ENCODE data around the gene METAP2.

DNA sequence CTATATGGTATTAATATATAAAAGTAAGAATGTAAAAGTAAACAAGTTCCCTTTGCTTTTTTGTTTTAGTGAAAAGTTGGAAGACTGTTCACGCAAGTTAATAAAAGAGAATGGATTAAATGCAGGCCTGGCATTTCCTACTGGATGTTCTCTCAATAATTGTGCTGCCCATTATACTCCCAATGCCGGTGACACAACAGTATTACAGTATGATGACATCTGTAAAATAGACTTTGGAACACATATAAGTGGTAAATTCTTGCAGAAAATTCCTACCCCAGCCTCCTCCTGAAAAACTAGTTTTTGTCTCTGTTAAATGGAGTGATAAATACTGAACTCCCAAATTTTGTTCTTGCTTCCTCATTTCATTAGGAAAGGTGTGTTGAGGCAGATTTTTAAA is 20.9 kb downstream of the METAP2 start:
- TF ChIP-seq, protein P1, sequence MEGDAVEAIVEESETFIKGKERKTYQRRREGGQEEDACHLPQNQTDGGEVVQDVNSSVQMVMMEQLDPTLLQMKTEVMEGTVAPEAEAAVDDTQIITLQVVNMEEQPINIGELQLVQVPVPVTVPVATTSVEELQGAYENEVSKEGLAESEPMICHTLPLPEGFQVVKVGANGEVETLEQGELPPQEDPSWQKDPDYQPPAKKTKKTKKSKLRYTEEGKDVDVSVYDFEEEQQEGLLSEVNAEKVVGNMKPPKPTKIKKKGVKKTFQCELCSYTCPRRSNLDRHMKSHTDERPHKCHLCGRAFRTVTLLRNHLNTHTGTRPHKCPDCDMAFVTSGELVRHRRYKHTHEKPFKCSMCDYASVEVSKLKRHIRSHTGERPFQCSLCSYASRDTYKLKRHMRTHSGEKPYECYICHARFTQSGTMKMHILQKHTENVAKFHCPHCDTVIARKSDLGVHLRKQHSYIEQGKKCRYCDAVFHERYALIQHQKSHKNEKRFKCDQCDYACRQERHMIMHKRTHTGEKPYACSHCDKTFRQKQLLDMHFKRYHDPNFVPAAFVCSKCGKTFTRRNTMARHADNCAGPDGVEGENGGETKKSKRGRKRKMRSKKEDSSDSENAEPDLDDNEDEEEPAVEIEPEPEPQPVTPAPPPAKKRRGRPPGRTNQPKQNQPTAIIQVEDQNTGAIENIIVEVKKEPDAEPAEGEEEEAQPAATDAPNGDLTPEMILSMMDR (IDR thresholded peaks at IDR 0.05) = no peak
- TF ChIP-seq TAF1 (IDR thresholded peaks at IDR 0.05; ENCODE audit: borderline replicate concordance, low read depth, low read length) = no peak
- TF ChIP-seq, protein P2, sequence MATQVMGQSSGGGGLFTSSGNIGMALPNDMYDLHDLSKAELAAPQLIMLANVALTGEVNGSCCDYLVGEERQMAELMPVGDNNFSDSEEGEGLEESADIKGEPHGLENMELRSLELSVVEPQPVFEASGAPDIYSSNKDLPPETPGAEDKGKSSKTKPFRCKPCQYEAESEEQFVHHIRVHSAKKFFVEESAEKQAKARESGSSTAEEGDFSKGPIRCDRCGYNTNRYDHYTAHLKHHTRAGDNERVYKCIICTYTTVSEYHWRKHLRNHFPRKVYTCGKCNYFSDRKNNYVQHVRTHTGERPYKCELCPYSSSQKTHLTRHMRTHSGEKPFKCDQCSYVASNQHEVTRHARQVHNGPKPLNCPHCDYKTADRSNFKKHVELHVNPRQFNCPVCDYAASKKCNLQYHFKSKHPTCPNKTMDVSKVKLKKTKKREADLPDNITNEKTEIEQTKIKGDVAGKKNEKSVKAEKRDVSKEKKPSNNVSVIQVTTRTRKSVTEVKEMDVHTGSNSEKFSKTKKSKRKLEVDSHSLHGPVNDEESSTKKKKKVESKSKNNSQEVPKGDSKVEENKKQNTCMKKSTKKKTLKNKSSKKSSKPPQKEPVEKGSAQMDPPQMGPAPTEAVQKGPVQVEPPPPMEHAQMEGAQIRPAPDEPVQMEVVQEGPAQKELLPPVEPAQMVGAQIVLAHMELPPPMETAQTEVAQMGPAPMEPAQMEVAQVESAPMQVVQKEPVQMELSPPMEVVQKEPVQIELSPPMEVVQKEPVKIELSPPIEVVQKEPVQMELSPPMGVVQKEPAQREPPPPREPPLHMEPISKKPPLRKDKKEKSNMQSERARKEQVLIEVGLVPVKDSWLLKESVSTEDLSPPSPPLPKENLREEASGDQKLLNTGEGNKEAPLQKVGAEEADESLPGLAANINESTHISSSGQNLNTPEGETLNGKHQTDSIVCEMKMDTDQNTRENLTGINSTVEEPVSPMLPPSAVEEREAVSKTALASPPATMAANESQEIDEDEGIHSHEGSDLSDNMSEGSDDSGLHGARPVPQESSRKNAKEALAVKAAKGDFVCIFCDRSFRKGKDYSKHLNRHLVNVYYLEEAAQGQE (IDR thresholded peaks at IDR 0.05; ENCODE audit: low read depth, low read length) = no peak
- no peak for TF ChIP-seq EZH2phosphoT487 (IDR thresholded peaks at IDR 0.05; ENCODE audit: borderline replicate concordance, low read depth)
- TF ChIP-seq, protein P3, sequence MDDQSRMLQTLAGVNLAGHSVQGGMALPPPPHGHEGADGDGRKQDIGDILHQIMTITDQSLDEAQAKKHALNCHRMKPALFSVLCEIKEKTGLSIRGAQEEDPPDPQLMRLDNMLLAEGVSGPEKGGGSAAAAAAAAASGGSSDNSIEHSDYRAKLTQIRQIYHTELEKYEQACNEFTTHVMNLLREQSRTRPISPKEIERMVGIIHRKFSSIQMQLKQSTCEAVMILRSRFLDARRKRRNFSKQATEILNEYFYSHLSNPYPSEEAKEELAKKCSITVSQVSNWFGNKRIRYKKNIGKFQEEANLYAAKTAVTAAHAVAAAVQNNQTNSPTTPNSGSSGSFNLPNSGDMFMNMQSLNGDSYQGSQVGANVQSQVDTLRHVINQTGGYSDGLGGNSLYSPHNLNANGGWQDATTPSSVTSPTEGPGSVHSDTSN (IDR thresholded peaks at IDR 0.05) = no peak
- no peak for TF ChIP-seq POLR2AphosphoS5 (IDR thresholded peaks at IDR 0.05; ENCODE audit: low read depth, low read length)
- TF ChIP-seq, protein P4, sequence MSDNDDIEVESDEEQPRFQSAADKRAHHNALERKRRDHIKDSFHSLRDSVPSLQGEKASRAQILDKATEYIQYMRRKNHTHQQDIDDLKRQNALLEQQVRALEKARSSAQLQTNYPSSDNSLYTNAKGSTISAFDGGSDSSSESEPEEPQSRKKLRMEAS (IDR thresholded peaks at IDR 0.05; ENCODE audit: low read depth) = no peak
- TF ChIP-seq RAD21 (IDR thresholded peaks at IDR 0.05; ENCODE audit: low read length) = no peak
- no peak for TF ChIP-seq MXI1 (IDR thresholded peaks at IDR 0.05; ENCODE audit: low read depth, low read length)
- no peak for TF ChIP-seq TCF12 (IDR thresholded peaks at IDR 0.05)
- TF ChIP-seq, protein P5, sequence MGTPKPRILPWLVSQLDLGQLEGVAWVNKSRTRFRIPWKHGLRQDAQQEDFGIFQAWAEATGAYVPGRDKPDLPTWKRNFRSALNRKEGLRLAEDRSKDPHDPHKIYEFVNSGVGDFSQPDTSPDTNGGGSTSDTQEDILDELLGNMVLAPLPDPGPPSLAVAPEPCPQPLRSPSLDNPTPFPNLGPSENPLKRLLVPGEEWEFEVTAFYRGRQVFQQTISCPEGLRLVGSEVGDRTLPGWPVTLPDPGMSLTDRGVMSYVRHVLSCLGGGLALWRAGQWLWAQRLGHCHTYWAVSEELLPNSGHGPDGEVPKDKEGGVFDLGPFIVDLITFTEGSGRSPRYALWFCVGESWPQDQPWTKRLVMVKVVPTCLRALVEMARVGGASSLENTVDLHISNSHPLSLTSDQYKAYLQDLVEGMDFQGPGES (IDR thresholded peaks at IDR 0.05; ENCODE audit: low read depth, low read length) = no peak
- no peak for TF ChIP-seq EP300 (IDR thresholded peaks at IDR 0.05; ENCODE audit: borderline replicate concordance in 1 of 2, low read depth in 1 of 2, low read length in 1 of 2)

All from SK-N-SH (cell line).